Hepatocyte (in vitro differentiated cells): ENCODE data around the gene NELFCD. TPM values are rescaled to one million over a fixed set of nuclear protein-coding genes. Genes with fewer than 3 reads are reported as not detected.
"Not testable (repeated sequence)": the region's sequence is repeated elsewhere in the genome, so short reads cannot be mapped to it uniquely, and the experiment has no call there.

Experiments
- DNase-seq: peaks from one replicate; pipeline ENCODE4 v3.0.0-alpha.2; 2016; ENCODE audit warnings: low spot score
- H2AFZ ChIP-seq: fragments of 200-600 bp; sonication (generic); 2 replicates; pipeline ENCODE4 v1.6.0; 2016; ENCODE audit warnings: antibody characterized with exemption, mild to moderate bottlenecking
- H3K27ac ChIP-seq: fragments of 200-600 bp; sonication (generic); 2 replicates; pipeline ENCODE4 v1.5.1; 2016; ENCODE audit warnings: mild to moderate bottlenecking
- H3K27me3 ChIP-seq: fragments of 200-600 bp; sonication (generic); 2 replicates; pipeline ENCODE4 v1.6.1; 2016
- H3K36me3 ChIP-seq: fragments of 200-600 bp; sonication (generic); replicated peaks from 2 replicates; pipeline ENCODE4 v1.5.1; 2016; ENCODE audit warnings: low read depth; ENCODE audit not compliant: insufficient read depth
- H3K4me1 ChIP-seq: fragments of 200-600 bp; sonication (generic); 2 replicates; pipeline ENCODE4 v1.5.1; 2016; ENCODE audit warnings: mild to moderate bottlenecking, moderate library complexity; ENCODE audit not compliant: insufficient read depth
- H3K4me2 ChIP-seq: fragments of 200-600 bp; sonication (generic); 2 replicates; pipeline ENCODE4 v1.6.0; 2016
- H3K4me3 ChIP-seq: fragments of 200-600 bp; sonication (generic); 2 replicates; pipeline ENCODE4 v1.5.1; 2016; ENCODE audit warnings: mild to moderate bottlenecking
- H3K79me2 ChIP-seq: fragments of 200-600 bp; sonication (generic); 2 replicates; pipeline ENCODE4 v1.6.0; 2017; ENCODE audit warnings: mild to moderate bottlenecking
- H3K9me2 ChIP-seq: fragments of 200-600 bp; sonication (generic); replicated peaks from 2 replicates; pipeline ENCODE4 v1.6.0; 2017; ENCODE audit warnings: mild to moderate bottlenecking; ENCODE audit not compliant: insufficient read depth
- H3K9me3 ChIP-seq: fragments of 200-600 bp; sonication (generic); 2 replicates; pipeline ENCODE4 v1.5.1; 2016; ENCODE audit warnings: low read depth, mild to moderate bottlenecking
- H4K20me1 ChIP-seq: fragments of 200-600 bp; sonication (generic); 2 replicates; pipeline ENCODE4 v1.6.0; 2016; ENCODE audit warnings: mild to moderate bottlenecking; ENCODE audit not compliant: insufficient read depth, poor library complexity, severe bottlenecking
- CTCF ChIP-seq: fragments of 200-600 bp; sonication (generic); IDR thresholded peaks from 2 replicates; pipeline ENCODE4 v1.5.1; 2016; ENCODE audit warnings: antibody characterized with exemption, mild to moderate bottlenecking; ENCODE audit not compliant: poor library complexity
- EZH2 ChIP-seq: fragments of 200-600 bp; sonication (generic); IDR thresholded peaks from 2 replicates; pipeline ENCODE4 v1.6.1; 2016; ENCODE audit warnings: antibody characterized with exemption, mild to moderate bottlenecking, borderline replicate concordance
- EZH2phosphoT487 ChIP-seq: fragments of 200-600 bp; sonication (generic); IDR thresholded peaks from one replicate; pipeline ENCODE4 v1.6.1; 2018; ENCODE audit warnings: antibody characterized with exemption, mild to moderate bottlenecking, low read depth, moderate library complexity; ENCODE audit not compliant: unreplicated experiment, severe bottlenecking
- WGBS: methylation state at CpG from one replicate; pipeline ENCODE4 v1.1.6; 2016; ENCODE audit warnings: low lambda C conversion rate; ENCODE audit errors: missing lambda C conversion rate; 5-methylcytosine and 5-hydroxymethylcytosine counted together
- polyA plus RNA-seq: library from polyadenylated mRNA; unstranded; fragments of >200 nt; fragmentation: Nextera tagmentation; extraction: Ambion mirVana; gene quantifications from 2 replicates; pipeline ENCODE4 v1.2.1, GENCODE V29; 2016
- total RNA-seq: library from RNA; depleted of rRNA; stranded (reverse); fragments of >200 nt; gene quantifications from 2 replicates; pipeline ENCODE4 v1.2.3, GENCODE V29; 2014

NELFCD gene
- total and polyA plus RNA-seq, 2 experiments from 2014 or later, result 48.3 to 64.0 TPM

GRCh38 chr20:58981628-58982364 lies 740 bp downstream of the NELFCD start:
- H3K9me3 ChIP-seq, result no peaks in the 10 kb centered on the region
- H3K4me1 ChIP-seq, result peaks cover 22% of the 10 kb centered on the region
- H3K27ac ChIP-seq, result peak overlapping the region; percentile 93
- WGBS, result 24% methylated on average over 21 of the region's 29 CpGs
- H3K9me2 ChIP-seq, result no peaks in the 10 kb centered on the region
- peaks cover 15% of the 10 kb centered on the region for H4K20me1 ChIP-seq
- DNase-seq, result peak; percentile 22
- peak overlapping the region; percentile 83 for H3K4me3 ChIP-seq
- H3K4me2 ChIP-seq, result peak overlapping the region; percentile 97
- TF ChIP-seq CTCF (no peak), EZH2 (no peak), EZH2phosphoT487 (no peak)
- peaks cover 47% of the 10 kb centered on the region for H3K79me2 ChIP-seq
- no peaks in the 10 kb centered on the region for H3K36me3 ChIP-seq
- no peaks in the 10 kb centered on the region for H3K27me3 ChIP-seq
- peak overlapping the region; percentile 87 for H2AFZ ChIP-seq

- peak overlapping the region; percentile 97 for H3K4me2 ChIP-seq
- no peak overlapping the region for H2AFZ ChIP-seq
- no peak overlapping the region for H3K27ac ChIP-seq
- H3K4me1 ChIP-seq, result peaks cover 22% of the 10 kb centered on the region
- no peaks in the 10 kb centered on the region for H3K9me2 ChIP-seq
- no peaks in the 10 kb centered on the region for H3K27me3 ChIP-seq
- H4K20me1 ChIP-seq, result peaks cover 15% of the 10 kb centered on the region
- H3K36me3 ChIP-seq, result peaks cover 6% of the 10 kb centered on the region
- H3K4me3 ChIP-seq, result no peak overlapping the region
- TF ChIP-seq EZH2phosphoT487 (no peak), EZH2 (no peak), CTCF (no peak)
- H3K9me3 ChIP-seq, result no peaks in the 10 kb centered on the region
- peaks cover 55% of the 10 kb centered on the region for H3K79me2 ChIP-seq
- peak; percentile 2 for DNase-seq
- 94% methylated on average over 12 of the region's 12 CpGs for WGBS
These were observed 1.5 kb downstream of the NELFCD start for GRCh38 chr20:58982406-58983114.

GRCh38 chr20:58983115-58983468 lies 2.0 kb downstream of the NELFCD start:
- not testable (repeated sequence) for H3K4me2 ChIP-seq, H2AFZ ChIP-seq, DNase-seq, H3K9me2 ChIP-seq, H3K27me3 ChIP-seq, H3K36me3 ChIP-seq, H3K27ac ChIP-seq, H3K9me3 ChIP-seq, H3K4me3 ChIP-seq
- WGBS, result 98% methylated on average over 12 of the region's 12 CpGs
- H3K4me1 ChIP-seq, result peaks cover 22% of the 10 kb centered on the region
- H3K79me2 ChIP-seq, result peaks cover 57% of the 10 kb centered on the region
- H4K20me1 ChIP-seq, result peaks cover 15% of the 10 kb centered on the region

- Histone ChIP-seq H3K27me3 (no peaks in the 10 kb centered on the region), H3K79me2 (peaks cover 57% of the 10 kb centered on the region), H3K27ac (no peak overlapping the region), H3K36me3 (peaks cover 6% of the 10 kb centered on the region), H3K4me3 (no peak overlapping the region), H3K9me3 (no peaks in the 10 kb centered on the region), H3K4me2 (no peak overlapping the region), H4K20me1 (peaks cover 15% of the 10 kb centered on the region), H2AFZ (no peak overlapping the region), H3K4me1 (peaks cover 22% of the 10 kb centered on the region), H3K9me2 (no peaks in the 10 kb centered on the region)
- 82% methylated on average over 6 of the region's 6 CpGs for WGBS
- DNase-seq, result no peak
- TF ChIP-seq EZH2 (no peak), EZH2phosphoT487 (no peak), CTCF (no peak)
These were observed 3.6 kb downstream of the NELFCD start for GRCh38 chr20:58984691-58985090.
